Fibroblast of upper back skin (primary cell): Measurements from ENCODE around the gene SLC24A2.
A peak's percentile ranks its signal among the peaks of the same experiment; 100 is the strongest.
"Not testable (repeated sequence)": the region's sequence is repeated elsewhere in the genome, so short reads cannot be mapped to it uniquely, and the experiment has no call there.

Experiments used
- DNase-seq: peaks from one replicate; pipeline ENCODE4 v3.0.0-alpha.2; 2013

The SLC24A2 gene

DNA sequence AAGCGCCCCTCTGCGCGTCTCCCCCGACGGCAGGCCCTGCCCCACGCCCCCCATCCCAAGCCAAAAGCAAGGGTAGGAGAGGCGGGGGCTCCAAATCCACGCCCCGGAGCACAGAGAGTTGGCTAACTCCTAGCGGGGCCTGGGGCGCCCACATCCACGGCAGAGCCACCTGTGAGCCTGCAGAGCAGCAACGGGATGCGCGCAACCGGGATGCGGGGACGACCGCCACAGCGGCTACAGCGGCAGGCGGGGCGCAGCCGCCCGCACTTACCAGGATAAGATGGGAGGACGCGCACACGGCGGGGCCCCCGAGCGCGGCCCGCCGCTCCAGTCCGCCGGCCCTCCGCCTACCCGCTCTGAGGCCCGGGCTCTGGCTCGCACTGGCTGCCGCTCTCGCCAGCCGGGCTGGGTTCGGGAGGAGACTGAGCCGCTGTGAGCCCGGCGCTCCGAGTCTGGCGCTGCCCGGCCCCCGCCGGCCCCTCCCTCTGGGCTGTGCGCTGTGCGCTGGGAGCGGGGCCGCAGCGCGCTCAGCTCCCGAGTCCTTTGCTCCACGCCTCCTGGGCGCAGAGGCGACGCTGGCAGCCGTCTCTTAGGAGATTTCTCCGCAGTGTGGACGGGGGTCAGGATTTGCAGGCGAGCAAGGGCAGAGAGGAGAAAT, at the start of gene SLC24A2:
Gene SLC24A2, minus strand, starts transcription at position 424 of the 658 bp plus-strand sequence.
- no peak for DNase-seq

DNA sequence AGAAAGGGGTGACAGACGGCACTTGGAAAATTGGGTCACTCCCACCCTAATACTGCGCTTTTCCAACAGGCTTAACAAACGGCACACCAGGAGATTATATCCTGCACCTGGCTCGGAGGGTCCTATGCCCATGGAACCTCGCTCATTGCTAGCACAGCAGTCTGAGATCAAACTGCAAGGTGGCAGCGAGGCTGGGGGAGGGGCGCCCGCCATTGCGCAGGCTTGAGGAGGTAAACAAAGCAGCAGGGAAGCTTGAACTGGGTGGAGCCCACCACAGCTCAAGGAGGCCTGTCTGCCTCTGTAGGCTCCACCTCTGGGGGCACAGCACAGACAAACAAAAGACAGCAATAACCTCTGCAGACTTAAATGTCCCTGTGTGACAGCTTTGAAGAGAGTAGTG, 44.5 kb upstream of the SLC24A2 start:
- not testable (repeated sequence) for DNase-seq

- DNase-seq, result no peak
Measured at GRCh38 chr9:19830796-19831195, 42.0 kb upstream of the SLC24A2 start.

DNA sequence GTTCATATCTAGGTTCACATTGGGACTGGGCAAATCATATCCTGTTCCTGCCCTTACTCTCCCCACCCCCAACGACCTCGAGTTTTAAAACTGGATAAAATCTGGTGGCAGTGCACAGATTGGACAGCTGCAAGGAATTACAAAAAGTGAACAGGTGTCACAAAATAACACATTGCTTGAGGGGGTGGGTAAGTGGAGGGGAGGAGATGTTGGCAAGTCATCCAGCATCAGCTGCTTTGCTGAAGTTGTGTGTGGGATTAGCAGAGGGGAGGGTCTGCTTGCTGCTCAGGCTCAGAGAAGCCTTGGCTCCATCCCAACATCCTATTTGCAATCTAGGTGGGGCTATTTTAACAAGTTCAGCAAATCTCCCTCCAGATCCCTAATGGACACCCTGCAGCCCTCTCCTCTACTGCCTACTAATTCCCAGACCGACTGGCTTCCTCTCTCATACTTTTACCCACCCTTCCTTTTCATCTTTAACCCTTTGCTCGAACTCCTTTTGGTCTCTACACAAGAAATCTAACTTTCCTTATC, 39.8 kb upstream of the SLC24A2 start:
- no peak for DNase-seq

- DNase-seq, result no peak
Measured at GRCh38 chr9:19816769-19817168, 27.9 kb upstream of the SLC24A2 start.

GRCh38 chr9:19812194-19812593, 23.4 kb upstream of the SLC24A2 start:
- no peak for DNase-seq

GRCh38 chr9:19809422-19810269, 20.8 kb upstream of the SLC24A2 start:
- no peak for DNase-seq

DNA sequence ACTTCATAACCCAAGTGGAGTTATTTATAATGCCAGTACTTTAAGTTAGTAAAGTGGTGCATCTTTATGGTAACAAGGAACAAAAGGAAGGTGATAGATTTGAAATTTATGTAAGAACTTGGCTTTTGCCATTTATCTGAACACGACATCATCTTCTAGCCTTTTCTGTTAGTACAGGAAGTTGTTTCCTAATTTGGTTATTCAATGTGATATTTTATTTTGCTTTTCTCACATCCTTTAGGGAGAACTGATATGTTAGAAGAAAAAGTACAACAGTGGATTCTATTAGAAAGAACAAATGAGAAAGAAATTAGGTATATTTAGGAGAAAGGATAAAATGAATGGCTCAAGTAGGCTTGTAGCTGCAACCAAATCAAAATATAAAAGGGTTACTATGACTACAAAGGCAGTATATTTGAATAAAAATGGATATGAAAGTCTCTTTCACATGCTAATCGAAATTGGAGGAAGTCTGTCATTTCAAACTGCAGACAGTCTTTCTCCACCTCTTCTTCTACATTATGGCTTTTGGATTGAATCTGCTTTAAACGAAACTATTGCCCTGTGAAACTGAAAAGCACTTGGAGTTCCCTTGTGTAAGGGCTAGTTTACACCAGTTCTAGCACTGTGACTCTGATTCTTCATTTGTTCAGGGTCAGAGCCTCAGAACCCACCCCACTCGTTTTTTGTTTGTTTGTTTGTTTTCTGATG, 18.5 kb upstream of the SLC24A2 start:
- DNase-seq, result no peak

- no peak for DNase-seq
Measured at GRCh38 chr9:19804431-19804830, 15.6 kb upstream of the SLC24A2 start.

DNA sequence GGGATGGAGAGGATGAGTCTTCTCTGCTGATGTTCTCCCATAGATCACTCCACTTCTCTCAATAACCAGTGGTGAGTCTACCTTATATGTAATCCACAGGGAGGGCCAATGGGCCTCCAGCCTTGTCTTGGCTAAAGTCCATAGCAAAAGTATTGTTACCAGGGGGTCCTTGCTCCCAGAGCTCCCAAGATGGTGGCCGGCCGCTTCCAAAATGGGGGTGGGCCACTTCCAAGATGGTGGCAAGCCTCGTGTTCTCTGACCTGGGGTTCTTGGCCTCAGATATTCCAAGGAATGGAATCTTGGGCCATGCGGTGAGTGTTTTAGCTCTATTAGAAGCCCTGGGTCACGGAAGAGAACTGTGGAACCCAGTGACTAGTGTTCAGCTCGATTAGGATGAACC, 12.0 kb upstream of the SLC24A2 start:
- no peak for DNase-seq

- DNase-seq, result no peak
Measured at GRCh38 chr9:19799784-19800183, 10.9 kb upstream of the SLC24A2 start.

DNA sequence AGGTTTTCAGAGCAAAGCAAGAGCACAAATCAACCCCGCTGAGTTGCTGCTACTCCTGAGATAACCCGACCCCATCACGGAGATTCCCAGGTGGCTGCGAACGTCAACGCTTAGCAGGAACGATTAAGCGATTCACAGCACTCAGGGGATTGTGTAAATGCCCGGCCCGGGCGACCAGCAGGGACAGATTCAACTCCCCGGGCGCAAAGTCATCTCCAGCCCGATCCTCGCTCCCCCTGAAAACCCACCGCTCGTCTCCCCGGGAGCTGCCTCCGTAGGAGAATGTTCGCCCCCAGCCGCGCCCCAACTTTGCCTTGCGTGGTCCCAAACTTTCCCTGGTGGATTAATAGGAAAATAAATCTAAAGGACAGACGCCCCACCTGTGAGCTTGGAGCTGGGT, 685 bp downstream of the SLC24A2 start:
- no peak for DNase-seq

DNA sequence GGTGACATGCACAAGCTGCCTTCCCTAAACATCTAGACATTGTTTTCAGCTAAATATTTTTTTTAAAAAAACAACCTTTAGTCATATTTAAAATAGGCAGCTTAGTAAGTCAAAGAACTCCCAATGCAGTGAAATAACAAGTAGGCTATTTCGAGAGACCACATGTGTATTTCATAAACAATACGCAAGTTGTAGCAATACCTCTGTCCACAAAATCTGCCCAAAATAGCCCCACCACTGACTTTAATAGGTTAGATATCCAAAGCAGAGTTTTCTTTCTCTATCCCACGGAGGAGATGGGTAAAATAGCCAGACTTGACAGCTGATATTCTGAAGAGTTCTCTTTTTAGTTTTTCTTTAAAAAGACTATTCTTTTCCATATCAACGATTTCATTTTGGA, 1.2 kb downstream of the SLC24A2 start:
- no peak for DNase-seq

DNA sequence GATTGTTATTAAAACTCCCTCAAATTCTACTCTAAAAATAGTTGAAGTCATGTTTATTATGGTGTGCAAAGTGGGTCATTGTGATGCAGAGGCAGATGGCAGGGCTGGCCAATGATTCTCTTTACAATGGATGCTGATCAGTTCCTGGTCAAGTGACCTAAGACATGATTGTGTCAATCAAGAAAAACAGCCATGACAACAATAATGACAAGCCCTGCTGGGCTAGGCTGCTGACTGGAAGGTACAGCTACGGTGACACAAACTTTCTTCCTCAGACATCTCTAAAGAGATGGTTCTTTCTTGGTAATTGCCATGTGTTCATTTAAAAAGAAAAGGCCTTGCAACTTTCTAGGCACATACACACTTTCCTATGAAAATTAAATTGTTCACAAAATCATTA, 3.6 kb downstream of the SLC24A2 start:
- DNase-seq, result no peak

DNA sequence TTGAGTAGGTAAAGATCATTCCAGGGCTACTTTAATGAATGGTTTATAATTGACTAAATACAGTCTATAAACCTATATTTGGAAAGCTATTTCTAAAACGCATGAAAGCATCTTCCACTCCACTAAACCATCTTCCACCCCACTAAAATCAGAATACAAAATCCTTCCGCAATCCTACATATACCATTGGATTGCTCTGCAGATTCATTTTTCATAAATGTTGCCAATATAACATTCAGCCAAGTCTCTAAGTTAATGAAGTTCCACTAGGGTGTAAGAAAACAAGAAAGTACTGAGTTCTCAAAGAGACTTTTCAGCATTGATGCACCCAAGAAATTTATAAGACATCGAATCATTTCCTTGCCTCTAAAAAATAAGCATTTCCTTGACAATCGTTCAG, 4.7 kb downstream of the SLC24A2 start:
- DNase-seq, result no peak

DNA sequence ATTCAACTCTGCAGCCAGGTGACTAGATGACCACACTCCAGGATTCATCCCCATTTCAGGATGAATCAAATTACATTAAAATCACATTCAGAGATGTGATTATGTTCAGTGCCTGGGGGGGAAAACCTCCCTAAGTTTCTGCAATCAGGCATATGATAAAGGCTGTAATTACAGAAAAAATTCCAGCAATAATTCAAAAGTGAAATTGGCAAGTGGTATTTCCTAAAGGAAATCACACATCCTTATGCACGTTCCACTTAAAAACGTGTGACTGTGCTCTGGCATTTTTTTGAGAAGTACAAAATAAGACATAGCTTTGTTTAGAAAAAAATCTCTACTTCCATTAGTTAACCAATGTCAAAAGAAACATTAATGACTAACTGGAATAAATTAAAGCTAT, 5.3 kb downstream of the SLC24A2 start:
- DNase-seq, result no peak

- peak; percentile 5 for DNase-seq
Measured at GRCh38 chr9:19782005-19782404, 6.8 kb downstream of the SLC24A2 start.

DNA sequence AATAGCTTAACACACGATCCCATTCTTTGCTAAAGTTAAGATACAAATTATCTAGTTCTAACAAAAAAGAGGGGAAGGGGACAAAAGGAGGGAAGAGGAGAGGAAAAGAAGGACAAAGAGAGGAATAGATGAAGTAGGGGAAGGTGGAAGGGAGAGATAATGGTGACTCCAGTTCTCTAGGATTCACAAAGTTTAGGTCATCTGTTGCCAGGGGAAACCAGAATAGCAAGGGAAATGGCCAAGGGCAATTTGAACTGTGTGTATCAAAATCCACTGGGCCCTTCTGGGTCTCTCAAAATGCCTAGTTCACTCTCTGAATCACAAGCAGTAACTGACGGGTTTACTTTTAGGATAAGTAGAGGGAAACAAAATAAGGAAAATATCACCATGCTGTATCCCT, 7.6 kb downstream of the SLC24A2 start:
- no peak for DNase-seq

- no peak for DNase-seq
Measured at GRCh38 chr9:19771446-19771845, 17.4 kb downstream of the SLC24A2 start.

GRCh38 chr9:19770973-19771372, 17.9 kb downstream of the SLC24A2 start:
- DNase-seq, result no peak

DNA sequence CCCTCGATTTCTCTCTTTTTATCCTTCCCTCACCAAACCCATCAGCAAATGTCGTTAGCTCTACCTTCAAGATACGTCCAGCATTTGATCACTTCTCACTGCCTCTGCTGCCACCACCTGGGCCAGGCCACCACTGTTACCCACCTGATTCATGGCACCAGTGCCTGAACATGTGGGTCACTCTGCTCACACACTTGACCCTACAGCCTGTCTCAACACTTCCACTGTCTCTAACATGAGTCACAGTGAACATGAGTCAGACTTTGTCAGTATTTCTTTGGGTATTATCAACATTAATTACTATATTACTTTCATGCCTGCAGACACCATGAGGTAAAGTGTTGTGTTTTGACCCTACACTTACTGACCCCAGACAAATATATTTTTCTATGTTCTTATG, 19.6 kb downstream of the SLC24A2 start:
- no peak for DNase-seq

- DNase-seq, result no peak
Measured at GRCh38 chr9:19768798-19769197, 20.0 kb downstream of the SLC24A2 start.

DNA sequence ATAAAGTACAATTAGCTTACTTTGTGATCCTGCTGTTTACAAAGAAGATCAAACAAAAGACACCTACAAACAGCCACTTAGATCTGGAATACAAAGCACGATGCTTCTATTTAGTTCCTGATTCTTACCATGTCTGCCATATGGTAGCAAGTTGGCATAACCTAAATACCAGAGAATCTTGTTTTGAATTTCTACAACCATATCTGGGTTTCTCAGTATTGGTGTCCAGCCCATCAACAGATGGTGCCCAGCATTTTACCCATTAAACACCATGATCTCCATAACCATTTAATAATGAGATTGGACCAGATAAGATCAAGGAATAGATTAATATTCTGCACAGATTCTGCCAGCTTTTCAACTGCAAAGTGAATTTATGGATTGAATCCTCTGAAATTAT, 29.8 kb downstream of the SLC24A2 start:
- no peak for DNase-seq

- no peak for DNase-seq
Measured at GRCh38 chr9:19757745-19758144, 31.1 kb downstream of the SLC24A2 start.
